HG03354 (cell line): Measurements from ENCODE around the gene CCR1.
A peak's percentile ranks its signal among the peaks of the same experiment; 100 is the strongest.
"Not testable (repeated sequence)": the region's sequence is repeated elsewhere in the genome, so short reads cannot be mapped to it uniquely, and the experiment has no call there.

Experiments used
- ATAC-seq: cut with Tn5 transposase; IDR thresholded peaks from one replicate; pipeline ENCODE4 v1.9.1; 2021; ENCODE audit warnings: mild to moderate bottlenecking; ENCODE audit not compliant: unreplicated experiment, poor library complexity, severe bottlenecking

Gene CCR1

DNA sequence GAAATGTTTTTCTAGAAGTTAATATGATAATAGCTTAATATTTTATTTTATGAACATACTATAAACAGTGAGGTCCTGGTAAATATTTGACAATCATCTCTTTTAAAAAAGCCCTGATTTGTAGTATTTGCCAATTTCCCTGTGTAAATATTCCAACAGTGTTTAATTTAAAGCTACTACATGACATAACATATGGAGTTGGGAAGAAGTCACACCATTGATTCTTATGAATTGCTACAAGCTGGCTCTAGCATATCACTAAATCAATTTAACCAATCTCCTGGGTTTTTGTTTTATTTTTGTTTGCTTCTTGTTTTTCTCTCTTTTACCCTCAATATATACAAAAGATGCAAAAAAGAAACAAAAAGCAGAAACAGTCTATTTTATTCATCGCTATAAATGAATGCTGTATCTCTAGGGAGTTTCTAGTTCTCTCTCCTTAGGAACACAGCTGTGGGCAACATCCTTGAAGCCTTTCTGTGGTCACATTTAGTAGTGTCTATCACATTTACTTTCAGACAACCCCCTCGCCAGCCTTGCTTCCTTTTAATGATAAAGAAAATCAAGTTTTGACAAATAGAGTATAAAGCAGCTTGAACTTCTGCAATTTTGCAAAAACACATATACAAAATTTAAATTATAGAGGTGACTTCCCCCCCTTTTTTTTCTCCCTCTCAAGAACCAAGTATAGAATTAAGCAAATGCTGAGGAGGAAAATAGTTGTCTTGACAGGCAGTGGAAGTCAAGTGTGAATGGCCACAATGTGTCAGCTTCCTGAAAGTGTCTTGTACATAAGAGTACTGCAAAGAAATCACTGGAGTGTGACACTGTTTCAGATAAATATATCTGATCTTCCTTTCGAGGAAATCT lies 21.4 kb downstream of the CCR1 start:
- peak; percentile 86 for ATAC-seq

DNA sequence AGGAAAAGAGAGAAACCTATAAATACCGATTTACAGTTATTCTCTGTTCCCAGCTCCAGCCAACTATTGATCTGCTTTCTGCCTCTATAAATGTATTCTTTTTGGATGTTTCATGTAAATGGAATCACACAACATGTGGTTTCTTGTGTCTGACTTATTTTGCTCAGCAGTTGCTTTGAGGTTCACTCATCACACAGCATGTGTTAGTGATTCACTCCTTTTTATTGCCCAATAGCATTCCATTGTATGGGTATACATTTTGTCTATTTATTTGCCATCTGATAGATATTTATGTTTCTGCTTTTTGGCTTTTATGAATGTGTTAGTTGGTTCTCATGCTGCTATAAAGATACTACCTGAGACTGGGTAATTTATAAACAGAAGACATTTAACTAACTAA lies 23.6 kb downstream of the CCR1 start:
- no peak for ATAC-seq

DNA sequence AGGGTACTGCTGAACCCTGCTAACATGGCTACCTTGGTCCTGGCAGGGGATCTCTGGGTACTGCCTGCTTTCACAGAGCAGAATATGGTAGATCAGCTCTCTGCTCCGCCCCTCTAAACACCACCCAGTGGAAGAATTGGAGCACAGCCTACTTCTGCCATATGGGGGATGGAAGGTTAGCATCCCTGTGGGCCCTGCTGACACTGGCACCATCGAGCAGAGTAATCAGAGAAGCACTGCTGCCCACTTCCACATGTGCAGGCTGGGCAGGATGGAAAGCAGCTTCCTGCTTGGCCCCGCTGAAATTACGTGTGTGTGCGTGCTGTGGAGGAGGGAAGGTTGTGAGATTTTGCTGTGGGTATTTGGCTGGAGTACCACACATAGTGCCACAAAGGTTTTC lies 24.8 kb downstream of the CCR1 start:
- ATAC-seq: no peak

DNA sequence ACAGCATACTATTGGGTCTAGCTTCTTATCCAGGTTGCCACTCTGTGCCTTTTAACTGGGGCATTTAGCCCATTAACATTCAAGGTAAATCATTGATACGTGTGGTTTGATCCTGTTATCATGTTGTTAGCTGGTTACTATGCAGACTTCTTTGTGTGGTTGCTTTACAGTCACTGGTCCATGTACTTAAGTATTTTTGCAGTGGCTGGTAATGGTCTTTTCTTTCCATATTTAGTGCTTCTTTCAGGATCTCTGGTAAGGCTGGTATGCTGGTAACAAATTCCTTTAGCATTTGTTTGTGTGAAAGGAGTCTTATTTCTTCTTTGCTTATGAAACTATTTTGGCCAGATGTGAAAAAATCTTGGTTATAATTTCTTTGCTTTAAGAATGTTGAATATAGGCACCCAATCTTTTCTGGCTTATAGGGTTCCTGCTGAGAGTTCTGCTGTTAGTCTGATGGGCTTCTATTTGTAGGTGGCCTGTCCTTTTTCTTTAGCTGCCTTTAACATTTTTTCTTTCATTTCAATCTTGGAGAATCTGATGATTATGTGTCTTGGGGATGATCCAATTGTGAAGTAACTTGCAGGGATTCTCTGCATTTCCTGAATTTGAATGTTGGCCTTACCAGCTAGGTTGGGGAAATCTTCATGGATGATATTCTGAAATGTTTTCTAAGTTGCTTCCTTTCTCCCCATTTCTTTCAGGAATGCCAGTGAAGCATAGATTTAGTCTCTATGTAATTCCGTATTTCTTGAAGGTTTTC lies 39.3 kb downstream of the CCR1 start:
- no peak for ATAC-seq

DNA sequence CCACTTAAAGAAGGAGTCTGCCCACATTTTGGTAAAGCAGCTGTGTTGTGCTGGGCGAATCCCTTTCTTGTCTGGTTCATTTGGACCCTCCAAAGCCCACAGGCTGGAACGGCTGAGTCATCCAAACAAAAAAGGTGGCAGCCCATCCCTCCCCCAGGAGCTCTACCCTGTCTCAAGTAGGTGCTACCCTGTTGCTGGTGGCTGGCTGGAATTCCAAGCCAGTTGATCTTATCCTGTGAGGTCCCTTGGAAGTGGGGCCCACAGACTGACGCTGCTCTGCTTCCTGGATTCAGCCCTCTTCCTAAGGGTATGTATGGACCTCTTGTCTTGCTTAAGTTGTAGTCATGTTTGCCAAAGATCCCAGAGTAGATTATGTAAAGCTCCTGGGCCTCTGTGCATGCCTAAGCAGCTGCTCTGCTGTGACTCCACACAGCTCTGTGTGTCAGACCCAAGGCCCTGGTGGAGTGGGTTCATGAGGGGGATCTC lies 44.5 kb downstream of the CCR1 start:
- ATAC-seq: no peak

DNA sequence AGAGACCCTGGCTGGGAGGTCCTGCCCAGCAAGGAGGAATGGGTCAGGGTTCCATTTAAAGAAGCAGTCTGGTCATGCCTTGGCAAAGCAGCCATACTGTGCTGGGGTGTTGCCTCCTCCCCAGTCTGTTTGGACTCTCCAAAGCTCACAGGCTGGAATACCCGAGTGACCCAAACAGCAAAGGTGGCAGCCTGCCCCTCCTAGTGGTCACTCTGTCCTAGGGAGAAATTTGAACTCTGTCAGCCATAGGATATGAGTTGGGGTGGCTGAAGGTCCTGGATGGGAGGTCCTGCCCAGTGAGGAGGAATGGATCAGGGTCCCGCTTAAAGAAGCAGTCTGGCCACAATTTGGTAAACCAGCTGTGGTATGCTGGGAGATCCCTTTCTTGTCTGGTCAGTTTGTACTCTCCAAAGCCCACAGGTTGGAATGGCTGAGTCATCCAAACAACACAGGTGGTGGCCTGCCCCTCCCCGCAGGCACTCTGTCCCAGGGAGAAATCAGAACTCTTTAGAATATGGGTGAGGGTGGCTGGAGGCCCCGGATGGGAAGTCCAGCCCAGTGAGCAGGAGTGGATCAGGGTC lies 45.0 kb downstream of the CCR1 start:
- ATAC-seq: no peak

DNA sequence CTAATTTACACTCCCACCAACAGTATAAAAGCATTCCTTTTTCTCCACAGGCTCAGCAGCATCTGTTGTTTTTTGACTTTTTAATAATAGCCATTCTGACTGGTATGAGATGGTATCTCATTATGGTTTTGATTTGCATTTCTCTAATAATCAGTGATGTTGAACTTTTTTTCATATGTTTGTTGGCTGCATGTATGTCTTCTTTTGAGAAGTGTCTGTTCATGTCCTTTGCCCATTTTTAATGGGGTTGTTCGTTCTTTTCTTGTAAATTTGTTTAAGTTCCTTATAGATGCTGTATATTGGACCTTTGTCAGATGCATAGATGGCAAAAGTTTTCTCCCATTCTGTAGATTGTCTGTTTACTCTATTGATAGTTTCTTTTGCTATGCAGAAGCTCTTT lies 50.4 kb downstream of the CCR1 start:
- not testable (repeated sequence) for ATAC-seq

DNA sequence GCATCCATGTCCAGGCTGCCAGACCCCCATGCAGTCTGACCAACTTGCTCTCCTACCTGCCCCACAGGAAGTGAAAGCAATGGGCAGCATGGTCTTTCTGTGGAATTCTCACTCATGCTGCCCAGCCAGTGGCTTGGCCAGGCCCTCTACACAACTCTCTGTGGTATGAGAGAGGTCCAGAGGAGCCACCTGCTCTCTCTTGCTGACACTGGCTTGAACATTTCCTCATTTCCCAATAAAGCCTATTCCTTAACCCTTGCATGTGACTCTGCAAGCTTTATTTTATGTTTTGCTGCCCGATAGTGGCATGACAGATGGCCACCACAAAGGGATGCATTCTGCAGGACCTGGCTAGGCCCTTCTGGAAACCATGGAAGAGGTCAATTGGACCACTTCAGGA lies 53.8 kb downstream of the CCR1 start:
- no peak for ATAC-seq
